Measurements from ENCODE around the gene EDNRA. TPM values are rescaled to one million over a fixed set of nuclear protein-coding genes. Genes with fewer than 3 reads are reported as not detected.

The EDNRA gene
- total and polyA plus RNA-seq, 2 donors (not counting 3 experiments of a cell fraction or from before 2014, with no cell fraction given): 0.01 TPM; not detected in 1

DNA sequence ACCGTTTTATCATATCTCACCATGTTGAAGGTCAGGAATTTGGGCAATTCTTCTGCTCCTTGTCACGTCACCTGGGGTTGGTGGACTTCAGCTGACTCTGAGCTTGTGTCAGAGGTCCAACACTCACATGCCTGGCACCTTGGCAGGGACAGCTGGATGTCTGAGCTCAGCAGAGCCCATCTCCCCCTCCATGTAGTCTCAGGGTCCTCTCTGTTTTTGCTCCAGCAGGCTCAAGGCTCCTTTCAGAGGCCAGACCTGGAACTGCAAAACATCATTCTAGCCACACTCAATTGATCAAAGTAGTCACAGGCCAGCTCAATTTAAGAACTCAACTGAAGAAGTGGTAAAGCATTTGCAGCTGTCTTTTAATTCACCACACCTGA, 45.4 kb downstream of the EDNRA start:
- Histone ChIP-seq H3K27me3 (ENCODE audit: control insufficient read depth in 2 of 2, insufficient read depth in 2 of 2, low read length in 2 of 2) (peaks cover 4 to 6% of the 10 kb centered on the region in 2 experiments), H2AFZ (ENCODE audit: low read depth, low read length) (no peak overlapping the region), H3K9me3 (replicated peaks; ENCODE audit: control insufficient read depth, insufficient read depth, low read length) (no peaks in the 10 kb centered on the region), H3K27ac (ENCODE audit: insufficient read depth, low read depth, low read length) (no peak overlapping the region), H3K9ac (replicated peaks; ENCODE audit: extremely low read depth, insufficient read depth, low read length) (no peak overlapping the region), H3K9me1 (replicated peaks; ENCODE audit: control insufficient read depth, extremely low read depth, insufficient read depth, low read length) (no peaks in the 10 kb centered on the region), H3K4me2 (ENCODE audit: insufficient read depth, low read length) (no peak overlapping the region), H3K79me2 (ENCODE audit: control insufficient read depth, insufficient read depth, low read length) (no peaks in the 10 kb centered on the region), H3K36me3 (ENCODE audit: control insufficient read depth in 2 of 2, extremely low read depth in 1 of 2, insufficient read depth in 2 of 2, low read length in 2 of 2) (no peaks in the 10 kb centered on the region), H3K4me3 (replicated peaks in 1 of 3; ENCODE audit: insufficient read depth in 1 of 3, low read depth in 1 of 3, low read length in 3 of 3) (no peak overlapping the region), H3K4me1 (ENCODE audit: control insufficient read depth, extremely low read depth, insufficient read depth, low read length) (no peaks in the 10 kb centered on the region), H4K20me1 (replicated peaks; ENCODE audit: control insufficient read depth, extremely low read depth, insufficient read depth, low read length) (no peaks in the 10 kb centered on the region)
- POLR2A ChIA-PET: no interaction called here
- FAIRE-seq: no peak
- DNase-seq (ENCODE audit: low read depth, low spot score): no peak
- no TSS peak for BruUV-seq (replicated peaks)
- intact Hi-C loops (cut with micrococcal nuclease): no loop called here
- dilution Hi-C loops (cut with MboI; ENCODE audit: extremely low pct_ligation_motif_present, low sequenced_read_pairs): no loop called here
- no peak for TF ChIP-seq POLR2AphosphoS5 (IDR thresholded peaks at IDR 0.05; ENCODE audit: insufficient read depth, low read depth, low read length)
- TF ChIP-seq FOS (IDR thresholded peaks at IDR 0.05; ENCODE audit: borderline replicate concordance, insufficient read depth, low read length): no peak
- TF ChIP-seq, protein P1, sequence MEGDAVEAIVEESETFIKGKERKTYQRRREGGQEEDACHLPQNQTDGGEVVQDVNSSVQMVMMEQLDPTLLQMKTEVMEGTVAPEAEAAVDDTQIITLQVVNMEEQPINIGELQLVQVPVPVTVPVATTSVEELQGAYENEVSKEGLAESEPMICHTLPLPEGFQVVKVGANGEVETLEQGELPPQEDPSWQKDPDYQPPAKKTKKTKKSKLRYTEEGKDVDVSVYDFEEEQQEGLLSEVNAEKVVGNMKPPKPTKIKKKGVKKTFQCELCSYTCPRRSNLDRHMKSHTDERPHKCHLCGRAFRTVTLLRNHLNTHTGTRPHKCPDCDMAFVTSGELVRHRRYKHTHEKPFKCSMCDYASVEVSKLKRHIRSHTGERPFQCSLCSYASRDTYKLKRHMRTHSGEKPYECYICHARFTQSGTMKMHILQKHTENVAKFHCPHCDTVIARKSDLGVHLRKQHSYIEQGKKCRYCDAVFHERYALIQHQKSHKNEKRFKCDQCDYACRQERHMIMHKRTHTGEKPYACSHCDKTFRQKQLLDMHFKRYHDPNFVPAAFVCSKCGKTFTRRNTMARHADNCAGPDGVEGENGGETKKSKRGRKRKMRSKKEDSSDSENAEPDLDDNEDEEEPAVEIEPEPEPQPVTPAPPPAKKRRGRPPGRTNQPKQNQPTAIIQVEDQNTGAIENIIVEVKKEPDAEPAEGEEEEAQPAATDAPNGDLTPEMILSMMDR (IDR thresholded peaks at IDR 0.05; ENCODE audit: extremely low read depth in 1 of 2, insufficient read depth in 1 of 2, low read depth in 1 of 2, low read length in 2 of 2): no peak
- TF ChIP-seq, protein P2, sequence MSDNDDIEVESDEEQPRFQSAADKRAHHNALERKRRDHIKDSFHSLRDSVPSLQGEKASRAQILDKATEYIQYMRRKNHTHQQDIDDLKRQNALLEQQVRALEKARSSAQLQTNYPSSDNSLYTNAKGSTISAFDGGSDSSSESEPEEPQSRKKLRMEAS (IDR thresholded peaks at IDR 0.05; ENCODE audit: insufficient read depth, insufficient read length): no peak
- TF ChIP-seq POLR2A (IDR thresholded peaks at IDR 0.05; ENCODE audit: low read depth, low read length): no peak
- TF ChIP-seq EZH2 (IDR thresholded peaks at IDR 0.05; ENCODE audit: borderline replicate concordance, low read depth, low read length, severe bottlenecking): no peak
- no peak for TF ChIP-seq GATA2 (IDR thresholded peaks at IDR 0.05; ENCODE audit: insufficient read depth, insufficient read length, low read depth, low read length)
- no peak for TF ChIP-seq JUN (IDR thresholded peaks at IDR 0.05; ENCODE audit: borderline replicate concordance, insufficient read depth, insufficient read length, low read depth)
- CTCF ChIA-PET: interaction anchor here (0.8 to 3.0 kb wide), 6 partner anchors 7 to 508 kb away, joined by 3 to 21 read pairs (median 4); no protein-coding TSS in a partner anchor
